NCI-H187 (cell line): ENCODE measurements around the gene DGKH.
"Not testable (repeated sequence)": the region's sequence is repeated elsewhere in the genome, so short reads cannot be mapped to it uniquely, and the experiment has no call there.

Experiments used
- DNase-seq, 2 experiments: peaks; one replicate each; lab custom pipeline; 2025; lab: John Stamatoyannopoulos, UW

DGKH gene

GRCh38 chr13:42041011-42041683 lies 7.3 kb upstream of the DGKH start:
- peak; percentile 47 to 48 for DNase-seq

DNA sequence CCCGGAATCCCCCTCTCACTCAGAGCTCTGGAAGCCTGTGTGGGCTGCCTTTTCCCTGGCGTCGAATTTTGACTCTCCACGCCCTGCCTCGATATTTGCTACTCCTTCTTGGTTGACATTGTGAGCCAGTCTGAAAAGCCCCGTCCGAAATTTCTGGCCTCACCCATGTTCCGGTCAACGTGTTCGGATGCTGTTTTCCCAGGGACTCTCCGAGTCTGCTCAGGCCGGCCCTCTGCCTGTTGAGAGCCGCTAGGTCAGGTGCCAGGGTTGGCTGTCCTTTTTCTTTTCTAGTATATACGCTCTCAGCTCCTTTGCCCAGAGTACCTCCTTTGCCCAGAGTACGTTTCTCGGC lies 6.8 kb upstream of the DGKH start:
- no peak for DNase-seq

- no peak for DNase-seq
Observed at GRCh38 chr13:42043676-42044075, 4.8 kb upstream of the DGKH start.

- no peak for DNase-seq
Observed at GRCh38 chr13:42046448-42046847, 2.0 kb upstream of the DGKH start.

DNA sequence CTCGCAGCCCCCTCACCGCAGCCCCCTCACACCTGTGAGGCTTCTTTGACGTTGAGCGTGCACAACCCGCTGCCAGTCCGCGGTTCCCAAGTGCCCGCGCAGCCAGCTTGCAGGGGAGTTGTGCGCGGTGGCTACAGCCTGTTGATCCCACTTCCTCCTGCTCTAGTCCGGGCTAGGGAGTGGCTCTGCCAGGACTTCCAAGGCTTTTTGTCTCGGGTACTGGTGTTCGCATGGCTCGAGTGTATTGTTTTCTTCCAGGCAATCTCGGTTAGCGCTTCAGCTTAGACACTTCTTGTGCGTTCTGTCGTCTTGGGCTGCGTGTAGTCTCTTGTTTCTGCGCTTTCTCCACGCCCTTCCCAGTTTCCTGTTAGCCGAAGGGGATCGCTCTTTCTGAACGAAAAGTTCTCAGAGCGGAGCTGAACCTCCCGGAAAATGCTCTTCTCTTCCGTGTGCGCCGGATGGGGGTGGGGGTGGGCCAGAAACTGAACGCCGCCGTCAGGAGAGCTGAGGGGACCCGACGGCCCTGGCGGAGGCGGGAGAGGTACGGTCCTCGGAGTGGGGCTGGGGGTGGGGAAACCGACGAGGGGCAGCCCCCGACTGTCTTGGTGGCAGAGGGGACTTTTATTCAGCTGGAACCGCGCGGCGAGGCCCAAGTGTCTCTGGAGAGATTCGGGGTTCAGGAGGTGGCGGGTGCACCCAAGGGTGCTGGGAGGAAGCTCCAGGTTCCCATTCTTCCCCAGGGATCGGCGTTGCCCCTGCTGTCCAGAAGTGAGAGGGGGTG lies 697 bp upstream of the DGKH start:
- DNase-seq, result peak; percentile 12 to 42

- DNase-seq, result peak; percentile 16 to 48
Observed at GRCh38 chr13:42048684-42049453, 421 bp downstream of the DGKH start.

DNA sequence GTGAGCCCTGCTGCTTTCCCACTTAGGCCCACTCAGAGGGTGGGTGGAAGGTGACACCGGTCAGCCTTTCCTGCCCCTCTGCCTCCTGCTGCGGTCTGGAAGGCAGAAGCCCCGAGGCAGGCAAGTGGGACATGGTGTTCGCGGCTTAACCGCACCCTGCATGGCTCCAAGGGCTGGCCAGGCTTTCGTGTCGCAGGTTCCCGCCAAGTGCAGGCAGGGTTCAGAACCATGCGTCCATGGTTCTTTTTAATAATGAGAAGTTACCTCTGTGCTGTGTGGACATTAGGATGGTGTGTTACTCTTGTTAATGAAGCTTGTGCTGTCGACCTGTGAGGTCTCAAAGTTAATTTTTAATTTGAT lies 986 bp downstream of the DGKH start:
- DNase-seq, result no peak

DNA sequence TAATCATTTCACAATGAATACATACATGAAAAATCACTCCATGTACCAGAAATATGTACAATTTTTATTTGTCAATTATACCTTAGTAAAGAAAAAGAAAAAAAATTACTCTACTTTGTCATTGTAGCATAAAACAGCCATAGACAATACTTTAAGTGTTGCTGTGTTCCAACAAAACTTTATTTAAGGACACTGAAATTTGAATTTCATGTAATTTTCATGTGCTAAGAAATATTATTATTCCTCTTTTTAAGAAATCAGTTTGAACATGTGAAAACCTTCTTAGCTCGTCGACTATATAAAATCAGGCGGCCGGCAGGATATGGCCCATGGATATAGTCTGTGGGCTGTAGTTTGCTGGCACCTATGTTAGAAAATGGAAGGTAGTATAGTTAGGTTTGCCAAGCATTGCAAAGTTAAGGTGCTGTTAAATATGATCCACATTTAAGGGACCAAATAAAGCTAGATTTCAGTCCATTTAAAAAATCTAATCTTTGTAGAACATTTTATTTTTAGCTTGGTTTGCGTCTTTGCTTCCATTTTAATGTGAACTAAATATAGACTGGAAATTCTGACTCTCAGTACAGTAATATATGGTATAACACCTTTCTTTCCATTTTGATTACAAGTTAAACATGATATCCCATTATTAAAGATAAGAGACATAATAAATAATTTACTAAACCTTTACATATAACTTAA lies 6.5 kb downstream of the DGKH start:
- no peak for DNase-seq

- no peak for DNase-seq
Observed at GRCh38 chr13:42055500-42056085, 7.1 kb downstream of the DGKH start.

GRCh38 chr13:42056146-42056545 lies 7.7 kb downstream of the DGKH start:
- no peak for DNase-seq

- DNase-seq, result no peak
Observed at GRCh38 chr13:42056583-42056982, 8.1 kb downstream of the DGKH start.

GRCh38 chr13:42057918-42058530 lies 9.6 kb downstream of the DGKH start:
- DNase-seq, result no peak

DNA sequence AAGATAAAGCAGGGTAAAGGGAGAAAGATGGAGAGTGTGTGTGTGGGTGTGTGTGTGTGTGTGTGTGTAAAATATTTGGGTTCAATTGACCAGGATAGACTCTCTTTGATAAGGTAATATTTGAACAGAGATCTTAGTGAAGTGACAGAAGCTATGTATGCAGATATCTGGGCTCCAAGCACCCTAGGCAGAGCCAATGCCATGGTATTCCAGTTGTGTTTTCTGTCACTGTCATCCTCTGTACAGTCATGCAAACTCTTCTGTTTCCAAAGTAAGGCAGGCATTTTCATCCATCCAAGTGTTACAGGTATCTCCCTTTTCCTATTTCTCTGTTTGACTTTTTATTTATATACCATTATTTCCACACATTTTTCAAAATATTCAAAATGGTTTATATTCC lies 13.5 kb downstream of the DGKH start:
- DNase-seq, result no peak

GRCh38 chr13:42063105-42063504 lies 14.7 kb downstream of the DGKH start:
- DNase-seq, result no peak

DNA sequence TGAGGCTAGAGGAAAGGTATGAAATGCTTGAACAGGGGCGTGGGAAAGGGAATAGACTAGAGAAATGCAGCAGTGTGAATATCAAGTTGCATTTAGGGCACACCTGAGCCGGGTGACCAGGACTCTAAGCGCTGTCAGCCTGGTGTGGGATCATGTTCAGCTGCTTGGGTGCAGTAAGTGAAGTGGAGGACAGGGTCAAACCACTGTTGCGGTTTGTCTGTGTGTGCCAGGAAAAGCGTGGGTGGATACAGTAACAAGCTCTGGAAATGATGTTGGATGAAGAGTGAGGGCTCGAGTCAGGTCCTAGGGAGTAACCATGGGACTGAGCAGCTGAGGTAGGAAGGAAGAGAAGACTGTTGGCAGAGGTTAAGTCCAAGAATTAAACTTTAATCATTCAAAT lies 15.8 kb downstream of the DGKH start:
- DNase-seq, result no peak

DNA sequence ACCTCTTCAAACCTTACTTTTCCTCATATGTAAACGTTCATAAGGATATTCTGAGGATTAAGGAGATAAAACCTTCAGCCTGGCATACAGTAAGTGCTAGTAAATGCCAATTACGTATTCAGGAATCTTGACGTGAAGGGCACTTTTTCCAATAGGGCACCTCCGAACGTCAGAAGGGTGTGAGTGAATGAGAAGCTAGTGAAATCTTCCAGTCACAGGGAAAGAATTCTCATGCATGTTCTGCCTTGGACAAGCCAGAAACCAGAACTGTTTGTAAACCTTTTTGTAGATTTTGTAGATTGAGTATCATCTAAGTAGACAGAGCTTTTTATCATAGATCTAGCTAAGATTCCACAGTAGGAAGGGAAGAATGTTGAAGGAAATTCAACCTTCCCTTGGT lies 16.5 kb downstream of the DGKH start:
- no peak for DNase-seq

- DNase-seq, result no peak
Observed at GRCh38 chr13:42065414-42065813, 17.0 kb downstream of the DGKH start.

DNA sequence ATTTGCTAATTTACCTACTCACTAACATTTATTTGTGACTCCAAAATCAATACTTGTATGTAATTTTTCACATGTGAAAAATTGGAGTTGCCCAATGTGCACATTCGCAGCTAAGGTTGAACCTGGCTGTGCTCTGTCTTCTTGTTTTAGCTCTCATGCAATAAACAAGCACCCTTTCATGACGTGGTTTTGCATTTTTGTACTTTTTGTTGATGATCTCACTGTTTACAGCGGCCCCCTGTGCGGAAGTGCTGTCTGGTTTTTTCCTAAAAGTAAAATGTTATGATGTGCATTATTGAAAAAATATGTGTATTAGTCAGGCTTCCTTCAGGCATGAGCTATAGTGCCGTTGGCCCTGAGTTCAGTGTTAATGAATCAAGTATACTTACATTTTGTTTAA lies 18.1 kb downstream of the DGKH start:
- no peak for DNase-seq

DNA sequence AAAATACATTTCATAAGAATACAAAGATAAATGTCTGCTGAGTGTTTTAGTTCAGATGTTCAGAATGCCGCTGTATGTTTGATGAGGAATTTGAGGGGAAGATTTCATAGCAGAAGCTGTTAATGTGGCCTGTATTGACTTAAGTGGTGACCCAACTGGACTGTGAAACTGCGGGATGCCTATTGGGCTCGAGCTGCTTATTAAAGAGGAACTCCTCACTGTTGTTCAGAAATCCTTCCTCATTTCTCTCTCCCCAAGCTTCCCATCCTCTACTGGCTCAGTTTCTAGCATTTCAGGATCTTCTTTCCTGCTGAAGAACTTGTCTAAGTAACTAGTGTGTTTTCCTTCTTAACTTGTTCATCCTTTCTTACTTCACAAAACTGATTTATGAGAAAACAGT lies 20.4 kb downstream of the DGKH start:
- no peak for DNase-seq

DNA sequence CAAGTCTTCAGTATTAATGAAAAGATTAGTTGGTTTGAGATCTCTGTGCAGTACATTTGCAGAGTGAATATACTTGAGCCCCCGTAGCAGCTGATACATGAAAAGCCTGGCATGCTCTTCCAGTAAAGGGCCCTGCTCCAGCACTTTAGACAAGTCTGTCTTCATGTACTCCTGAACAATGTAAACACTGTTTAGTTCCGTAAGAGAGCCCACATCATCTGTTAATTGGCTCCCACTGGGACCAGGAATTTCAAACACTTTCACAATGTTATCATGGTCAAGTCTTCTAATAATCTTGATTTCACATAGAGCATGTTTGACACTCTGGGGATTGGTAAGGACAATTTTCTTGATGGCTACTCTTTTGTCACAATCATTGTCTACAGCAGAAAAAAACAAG lies 22.2 kb downstream of the DGKH start:
- not testable (repeated sequence) for DNase-seq

DNA sequence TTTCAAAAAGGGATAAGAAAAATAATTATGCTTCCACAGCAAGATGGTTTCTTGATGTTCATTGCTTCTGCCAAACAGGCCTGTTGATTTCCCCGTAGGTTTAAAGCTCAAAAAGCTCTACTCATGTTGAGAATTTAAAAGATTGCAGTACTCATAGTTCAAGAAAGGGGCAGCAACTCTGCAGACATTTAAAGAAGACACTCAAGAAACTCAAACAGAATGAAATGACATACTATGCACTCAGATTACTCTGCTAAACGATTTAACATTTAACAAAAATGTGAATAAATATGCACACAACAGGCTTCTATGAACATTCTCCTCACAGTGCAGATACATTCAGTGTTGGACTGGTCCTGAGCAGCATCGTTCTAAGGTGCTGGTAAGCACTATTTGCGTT lies 22.7 kb downstream of the DGKH start:
- not testable (repeated sequence) for DNase-seq
